Measurements from ENCODE around the gene KYNU.
"Not testable (repeated sequence)": the region's sequence is repeated elsewhere in the genome, so short reads cannot be mapped to it uniquely, and the experiment has no call there.

KYNU gene

DNA sequence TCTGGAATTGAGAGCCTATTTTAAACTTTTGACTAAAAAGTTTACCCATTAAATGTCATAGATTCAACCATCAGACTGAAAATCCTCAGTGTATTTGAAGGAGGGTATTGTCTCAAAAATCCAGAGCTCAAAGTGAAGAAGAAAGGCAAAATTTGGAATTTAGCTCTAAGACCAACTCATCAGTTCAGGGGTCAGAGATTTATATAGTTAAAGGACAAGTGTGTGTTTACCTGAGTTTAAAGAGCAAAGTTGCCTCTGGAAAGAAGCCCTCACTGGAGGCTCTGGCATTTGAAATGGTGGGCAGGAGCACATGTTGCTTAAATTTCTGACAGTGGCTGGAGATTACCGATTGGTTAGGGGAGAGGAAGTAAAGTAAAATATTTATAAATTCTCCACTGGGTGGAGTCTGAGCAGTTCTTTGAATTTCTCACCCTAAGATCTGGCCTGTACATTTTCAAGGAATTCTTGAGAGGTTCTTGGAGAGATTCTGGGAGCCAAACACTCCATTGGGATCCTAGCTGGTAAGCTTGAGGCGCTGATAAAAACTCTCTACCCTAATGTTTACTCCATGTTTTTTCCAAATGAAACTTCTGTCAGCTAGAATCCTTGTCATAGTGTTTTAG lies at the start of gene KYNU:
KYNU (plus strand) TSS at position 449 of the 623 bp plus-strand sequence. CDS start 7,704 bp downstream, outside the sequence.
- no peak for DNase-seq (ENCODE audit: low read depth, low spot score)

DNA sequence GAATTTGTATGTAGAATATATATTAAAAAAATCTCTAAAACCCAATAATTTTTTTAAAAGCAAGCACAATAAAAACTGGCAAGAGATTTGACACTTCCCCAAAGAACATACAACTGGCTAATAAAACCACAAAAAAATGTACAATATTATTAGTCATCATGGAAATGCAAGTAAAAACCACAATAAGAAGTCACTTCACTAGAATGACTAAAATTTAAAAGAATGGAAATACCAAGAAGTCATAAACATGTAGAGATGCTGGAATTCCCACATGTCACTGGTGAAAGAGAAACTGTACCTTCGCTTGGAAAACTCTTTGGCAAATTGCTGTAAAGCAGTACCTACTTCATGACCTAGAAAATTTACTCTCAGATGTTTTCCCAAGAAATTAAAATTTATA lies 43.4 kb upstream of the KYNU start:
- no peak for DNase-seq (ENCODE audit: low read depth, low spot score)

DNA sequence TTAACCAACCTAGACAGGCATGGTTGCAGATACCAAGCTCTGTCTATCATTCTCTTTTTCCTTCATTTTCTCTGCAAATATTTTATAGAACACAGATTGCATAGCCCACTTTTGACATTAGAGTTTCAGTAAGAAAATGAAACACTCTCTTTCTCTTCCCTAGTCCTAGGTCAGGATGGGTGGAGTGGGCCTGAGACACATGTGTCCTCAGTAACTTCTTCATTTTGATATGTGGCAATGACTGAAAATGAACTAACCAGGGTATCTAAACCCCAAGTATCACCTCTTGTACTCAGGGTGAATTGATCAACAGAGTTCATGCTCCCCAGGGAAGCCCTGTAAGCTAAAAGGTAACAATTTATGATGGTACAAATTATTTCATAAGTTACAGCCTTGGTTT lies 37.0 kb upstream of the KYNU start:
- DNase-seq (ENCODE audit: low read depth, low spot score): no peak

DNA sequence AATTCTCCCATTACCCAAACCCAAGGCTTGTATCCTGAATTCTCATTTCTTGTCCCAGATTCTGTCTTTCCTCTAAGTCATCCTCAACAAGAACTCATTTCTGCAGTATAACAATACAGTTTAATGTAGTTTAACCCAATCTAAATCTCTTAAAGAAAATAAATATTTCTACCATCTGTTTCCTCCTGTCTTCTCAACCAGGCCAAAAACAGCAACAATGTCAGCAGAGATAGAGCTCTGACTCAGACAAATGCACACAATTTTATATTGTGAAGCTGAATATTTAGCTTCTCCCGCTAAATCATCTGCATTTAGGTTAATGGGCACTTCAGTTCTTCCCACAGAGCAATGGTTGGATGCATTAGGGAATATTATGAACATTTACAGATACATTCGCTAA lies 35.7 kb upstream of the KYNU start:
- DNase-seq (ENCODE audit: low read depth, low spot score): no peak

DNA sequence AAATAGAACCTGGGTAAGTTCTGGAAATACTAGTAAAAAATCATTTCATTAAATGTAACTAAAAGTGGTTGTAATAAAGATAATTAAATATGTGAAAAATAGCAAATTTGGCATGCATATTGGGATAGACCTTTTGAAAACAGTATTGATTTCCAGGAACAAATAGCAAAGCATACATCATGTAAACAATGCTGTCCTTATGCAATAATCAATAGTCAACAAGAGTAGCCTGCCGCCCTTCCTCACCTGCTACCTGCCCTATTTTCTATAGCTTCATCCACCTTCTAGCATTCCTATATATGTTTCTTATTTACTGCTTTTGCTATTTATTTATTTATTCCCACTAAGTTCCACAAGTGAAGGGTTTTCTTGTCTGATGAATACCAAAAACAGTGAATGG lies 35.1 kb upstream of the KYNU start:
- no peak for DNase-seq (ENCODE audit: low read depth, low spot score)

- no peak for DNase-seq (ENCODE audit: low read depth, low spot score)
These were observed 33.7 kb upstream of the KYNU start for GRCh38 chr2:142843731-142844130.

DNA sequence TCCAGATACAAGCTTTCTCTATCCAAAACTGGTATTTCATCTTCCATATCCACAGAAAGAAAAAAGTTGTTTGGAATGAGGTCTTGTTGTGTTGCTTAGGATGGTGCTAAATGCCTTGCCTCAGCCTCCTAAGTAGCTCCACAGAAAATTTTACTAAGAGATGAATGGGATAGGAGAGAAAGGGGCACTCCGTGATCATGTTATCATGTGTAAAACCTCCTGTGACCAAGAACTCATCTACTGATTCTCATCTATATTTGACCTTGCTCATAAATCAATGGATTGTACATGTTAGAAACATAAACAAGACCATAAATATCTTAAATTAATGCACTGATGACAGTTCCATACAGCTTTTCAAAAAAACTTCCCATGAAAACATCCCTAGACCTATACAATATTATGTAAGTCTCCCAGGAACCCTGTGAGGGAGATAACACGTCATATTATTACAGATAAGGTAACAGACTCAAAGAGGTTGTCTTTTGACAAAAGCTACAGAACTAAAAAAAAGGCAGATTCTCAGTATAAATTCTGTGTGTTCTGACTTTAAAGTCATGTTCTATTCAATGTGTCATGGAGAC lies 29.3 kb upstream of the KYNU start:
- no peak for DNase-seq (ENCODE audit: low read depth, low spot score)

GRCh38 chr2:142849820-142850219 lies 27.6 kb upstream of the KYNU start:
- DNase-seq (ENCODE audit: low read depth, low spot score): no peak

DNA sequence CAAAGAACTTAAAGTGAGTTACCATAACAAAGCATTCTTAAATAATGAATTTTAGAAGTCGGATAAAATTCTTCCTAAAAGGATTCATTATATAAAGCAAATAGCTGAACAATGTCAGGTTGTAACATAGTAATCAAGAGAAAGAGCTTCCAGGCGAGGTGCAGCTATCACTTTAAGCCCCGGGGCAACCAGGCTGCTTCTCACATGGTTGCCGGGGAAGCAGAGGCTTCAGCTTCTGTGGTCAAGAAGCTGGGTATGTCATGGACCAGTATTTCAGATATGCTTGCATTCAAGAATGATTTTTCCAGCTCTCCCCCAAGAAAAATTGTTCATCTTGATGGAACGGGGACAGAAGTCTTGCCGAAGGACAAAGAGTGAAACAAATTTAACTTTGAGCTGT lies 23.6 kb upstream of the KYNU start:
- DNase-seq (ENCODE audit: low read depth, low spot score): no peak

DNA sequence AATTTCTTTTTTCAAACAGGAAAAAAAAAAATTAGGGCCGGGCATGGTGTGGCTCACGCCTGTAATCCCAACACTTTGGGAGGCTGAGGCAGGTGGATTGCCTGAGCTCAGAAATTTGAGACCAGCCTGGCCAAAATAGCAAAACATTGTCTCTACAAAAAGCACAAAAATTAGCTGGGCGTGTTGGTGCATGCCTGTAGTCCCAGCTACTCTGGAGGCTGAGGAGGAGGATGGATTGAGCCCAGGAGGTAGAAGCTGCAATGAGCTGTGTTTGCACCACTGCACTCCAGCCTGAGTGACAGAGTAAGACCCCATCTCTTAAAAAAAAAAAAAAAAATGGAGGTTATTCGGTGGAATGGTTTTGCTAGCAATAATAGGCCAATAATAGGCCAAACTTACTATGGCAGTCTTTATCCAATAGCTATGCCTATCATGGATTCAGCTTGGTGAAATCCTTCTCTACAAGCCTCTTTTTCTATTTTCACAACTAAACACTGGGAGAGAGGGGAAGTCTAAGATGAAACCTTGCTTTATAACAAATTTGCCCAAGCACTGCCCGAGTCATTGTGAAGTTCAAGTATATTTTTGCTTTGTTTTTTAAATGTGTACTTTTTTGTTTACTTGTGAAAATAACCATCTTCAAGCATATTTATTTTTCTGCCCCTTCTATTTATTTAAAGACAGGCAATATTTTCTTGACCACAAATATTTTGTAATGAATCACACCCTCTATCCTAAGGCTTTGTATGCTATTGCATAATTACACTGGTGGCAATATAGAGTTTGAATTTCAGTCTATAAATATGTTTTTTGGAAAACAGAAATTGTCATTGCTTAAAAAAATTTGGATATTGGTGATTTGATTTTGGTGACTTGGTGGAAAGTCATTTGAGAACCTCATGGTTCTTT lies 20.0 kb upstream of the KYNU start:
- DNase-seq (ENCODE audit: low read depth, low spot score): no peak

GRCh38 chr2:142858961-142859360 lies 18.5 kb upstream of the KYNU start:
- no peak for DNase-seq (ENCODE audit: low read depth, low spot score)

- DNase-seq (ENCODE audit: low read depth, low spot score): no peak
These were observed 15.2 kb upstream of the KYNU start for GRCh38 chr2:142862299-142862698.

GRCh38 chr2:142862847-142863246 lies 14.6 kb upstream of the KYNU start:
- no peak for DNase-seq (ENCODE audit: low read depth, low spot score)

- no peak for DNase-seq (ENCODE audit: low read depth, low spot score)
These were observed 13.9 kb upstream of the KYNU start for GRCh38 chr2:142863485-142863961.

DNA sequence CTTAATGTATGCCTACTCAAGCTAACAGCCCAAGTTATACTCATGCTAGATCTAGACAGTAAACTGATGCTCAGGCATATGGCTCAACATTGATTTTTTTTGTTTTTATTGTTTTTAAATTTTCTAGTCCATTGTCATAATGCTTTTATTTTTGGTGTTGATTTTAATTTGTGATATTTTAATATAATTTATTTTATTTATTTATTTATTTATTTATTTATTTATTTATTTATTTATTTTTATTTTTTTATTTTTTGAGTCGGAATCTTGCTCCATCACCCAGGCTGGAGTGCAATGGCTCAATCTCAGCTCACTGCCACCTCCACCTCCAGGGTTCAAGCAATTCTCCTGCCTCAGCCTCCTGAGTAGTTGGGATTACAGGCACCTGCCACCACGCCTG lies 12.9 kb upstream of the KYNU start:
- not testable (repeated sequence) for DNase-seq (ENCODE audit: low read depth, low spot score)

DNA sequence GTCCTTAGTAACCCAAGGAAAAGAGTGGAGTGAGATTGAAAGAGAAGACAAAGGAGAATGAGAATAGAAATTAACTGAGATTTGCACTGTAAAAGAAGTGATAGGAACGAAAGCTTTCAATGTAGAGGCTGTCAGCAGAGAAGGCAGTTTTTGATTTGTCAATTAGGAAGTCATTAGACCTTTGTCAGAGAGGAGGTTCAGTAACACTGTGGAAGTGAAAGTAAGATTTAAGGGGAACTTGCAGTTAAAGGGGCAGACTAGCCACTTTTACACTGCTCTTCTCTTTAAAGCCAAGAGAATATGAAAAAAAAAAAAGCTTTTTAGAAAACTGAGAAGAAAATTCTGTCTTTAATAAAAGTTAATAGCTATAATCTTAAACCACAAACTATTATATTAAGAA lies 11.5 kb upstream of the KYNU start:
- DNase-seq (ENCODE audit: low read depth, low spot score): no peak

DNA sequence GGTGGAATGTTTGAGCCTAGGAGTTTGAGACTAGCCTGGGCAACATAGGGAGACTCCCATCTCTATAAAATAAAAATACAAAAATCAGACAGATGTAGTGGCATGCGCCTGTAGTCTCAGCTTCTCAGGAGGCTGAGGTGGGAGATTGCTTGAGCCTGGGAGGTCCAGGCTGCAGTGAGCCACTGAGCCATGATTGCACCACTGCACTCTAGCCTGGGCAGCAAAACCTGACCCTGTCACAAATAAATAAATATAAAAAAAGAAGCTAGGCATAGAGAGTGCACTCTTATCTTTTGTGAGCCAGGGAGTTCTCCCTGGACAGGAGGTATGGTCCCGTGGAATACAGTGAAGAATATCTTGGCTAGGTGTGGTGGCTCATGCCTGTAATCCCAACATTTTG lies 11.0 kb upstream of the KYNU start:
- DNase-seq (ENCODE audit: low read depth, low spot score): no peak

DNA sequence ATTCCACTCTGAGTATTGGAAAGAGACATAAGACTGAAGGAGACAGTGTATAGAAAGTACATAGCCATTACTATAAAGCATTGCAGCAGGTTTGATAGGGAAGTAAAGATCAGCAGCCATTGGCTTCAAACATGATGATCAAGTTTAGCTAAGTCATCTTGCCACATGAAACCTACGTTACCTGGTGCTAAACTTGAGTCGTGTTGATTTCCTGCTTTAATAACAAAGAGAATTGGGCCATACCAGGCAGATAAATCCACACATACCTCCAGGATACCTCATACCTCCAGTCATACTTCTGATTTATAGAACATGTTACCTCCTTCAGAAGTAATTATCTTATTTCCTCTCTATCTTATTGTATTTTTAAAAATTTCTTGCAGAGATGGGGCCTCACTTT lies 10.3 kb upstream of the KYNU start:
- no peak for DNase-seq (ENCODE audit: low read depth, low spot score)

- DNase-seq (ENCODE audit: low read depth, low spot score): no peak
These were observed 9.2 kb upstream of the KYNU start for GRCh38 chr2:142868229-142868762.

DNA sequence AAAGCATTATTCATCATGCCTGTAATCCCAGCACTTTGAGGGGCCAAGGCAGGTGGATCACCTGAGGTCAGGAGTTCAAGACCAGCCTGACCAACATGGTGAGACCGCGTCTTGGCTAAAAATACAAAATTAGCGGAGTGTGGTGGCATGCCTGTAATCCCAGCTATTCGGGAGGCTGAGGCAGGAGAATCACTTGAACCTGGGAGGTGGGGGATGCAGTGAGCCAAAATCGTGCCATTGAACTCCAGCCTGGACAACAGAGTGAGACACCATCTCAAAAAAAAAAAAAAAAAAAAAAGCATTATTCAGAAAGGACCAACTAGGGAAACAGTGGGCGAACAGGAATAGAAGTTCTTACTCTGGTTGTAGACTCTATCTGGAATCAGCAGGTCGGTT lies 8.4 kb upstream of the KYNU start:
- not testable (repeated sequence) for DNase-seq (ENCODE audit: low read depth, low spot score)

- DNase-seq (ENCODE audit: low read depth, low spot score): no peak
These were observed 7.9 kb upstream of the KYNU start for GRCh38 chr2:142869461-142870106.

DNA sequence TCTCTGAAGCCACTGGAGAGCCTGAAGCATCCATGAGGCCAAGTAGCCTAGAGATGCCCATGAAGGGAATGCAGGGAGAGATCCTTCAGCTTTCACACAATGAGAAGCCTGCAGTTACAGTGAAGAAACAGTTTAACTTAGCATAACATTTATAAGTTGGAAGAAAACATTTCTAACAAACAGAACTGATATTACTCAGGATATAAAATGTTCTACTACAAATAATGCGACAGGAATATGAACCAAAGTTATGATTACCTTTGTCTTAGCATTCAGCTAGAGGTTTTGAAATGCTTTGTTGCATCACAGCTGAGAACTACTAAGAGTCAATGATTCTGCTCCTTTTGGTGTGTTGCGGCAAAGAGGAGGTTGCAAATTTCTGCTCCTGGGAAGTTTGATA lies 6.9 kb upstream of the KYNU start:
- DNase-seq (ENCODE audit: low read depth, low spot score): no peak

Measured in activated CD4-positive, CD25-positive, alpha-beta regulatory T cell treated with anti-CD3 and anti-CD28 coated beads, Interleukin-2, amount 50 U/mL, for 16 hours (primary cell).